ENCODE data around the gene ARMC9. TPM values are rescaled to one million over a fixed set of nuclear protein-coding genes. Genes with fewer than 3 reads are reported as not detected.

The ARMC9 gene
- total RNA-seq, 1 experiment from 2014 or later = 42.7 TPM

- POLR2A ChIA-PET = interaction anchor here (0.5 kb wide), 1 partner anchor 68 kb away, joined by 6 read pairs; no protein-coding TSS in a partner anchor
- H3K4me1 ChIP-seq (ENCODE audit: control insufficient read depth, insufficient read depth, low read length) = peaks cover 61% of the 10 kb centered on the region
- peak within 1 kb of the TSS; percentile 91 for H3K27ac ChIP-seq (ENCODE audit: low read length)
- BruUV-seq (replicated peaks) = no TSS peak
- H3K27me3 ChIP-seq (ENCODE audit: control insufficient read depth, insufficient read depth, low read length) = no peaks in the 10 kb centered on the region
- DNase-seq (ENCODE audit: low read depth, low spot score) = no peak
- no peak for TF ChIP-seq CTCF (IDR thresholded peaks at IDR 0.05)
- peak; percentile 61; the same call in 1 of the 2 replicates for TF ChIP-seq SIN3A (IDR thresholded peaks at IDR 0.05; ENCODE audit: borderline replicate concordance, insufficient read depth, low read depth, low read length)
- no peak for TF ChIP-seq REST (IDR thresholded peaks at IDR 0.05; ENCODE audit: insufficient read depth in 1 of 2, low read depth in 2 of 2, low read length in 1 of 2)
- TF ChIP-seq POLR2AphosphoS5 (IDR thresholded peaks at IDR 0.05; ENCODE audit: low read depth, low read length) = no peak
- no peak for TF ChIP-seq TCF7L2 (IDR thresholded peaks at IDR 0.05; ENCODE audit: low read depth, low read length)
- peak; percentile 39 for ATAC-seq
- no peaks in the 10 kb centered on the region for H3K9me3 ChIP-seq (ENCODE audit: control insufficient read depth, insufficient read depth, low read depth, low read length)
- CTCF ChIA-PET = interaction anchor here (0.6 to 1.0 kb wide), 2 partner anchors 14 to 22 kb away, joined by 3 read pairs; no protein-coding TSS in a partner anchor
- H3K36me3 ChIP-seq (ENCODE audit: control insufficient read depth, insufficient read depth, low read length) = no peaks in the 10 kb centered on the region
- intact Hi-C loops (cut with micrococcal nuclease; ENCODE audit: unreplicated experiment) = loop anchor here (5.0 kb wide), 1 partner anchor 33 kb away; no protein-coding TSS in a partner anchor
- peak within 1 kb of the TSS; percentile 53 to 85 for H3K4me3 ChIP-seq (ENCODE audit: low read depth in 2 of 2, low read length in 2 of 2)
- in situ Hi-C loops (cut with HindIII; ENCODE audit: low pct_unique_long_range_greater_than_20kb, low sequenced_read_pairs) = no loop called here
These were observed 197.0 kb downstream of the ARMC9 start, which contains the start of gene B3GNT7 for GRCh38 chr2:231395188-231396057. Gene B3GNT7, plus strand, starts transcription at chr2:231395710. Its CDS starts 94 bp downstream, at chr2:231395804.

DNA sequence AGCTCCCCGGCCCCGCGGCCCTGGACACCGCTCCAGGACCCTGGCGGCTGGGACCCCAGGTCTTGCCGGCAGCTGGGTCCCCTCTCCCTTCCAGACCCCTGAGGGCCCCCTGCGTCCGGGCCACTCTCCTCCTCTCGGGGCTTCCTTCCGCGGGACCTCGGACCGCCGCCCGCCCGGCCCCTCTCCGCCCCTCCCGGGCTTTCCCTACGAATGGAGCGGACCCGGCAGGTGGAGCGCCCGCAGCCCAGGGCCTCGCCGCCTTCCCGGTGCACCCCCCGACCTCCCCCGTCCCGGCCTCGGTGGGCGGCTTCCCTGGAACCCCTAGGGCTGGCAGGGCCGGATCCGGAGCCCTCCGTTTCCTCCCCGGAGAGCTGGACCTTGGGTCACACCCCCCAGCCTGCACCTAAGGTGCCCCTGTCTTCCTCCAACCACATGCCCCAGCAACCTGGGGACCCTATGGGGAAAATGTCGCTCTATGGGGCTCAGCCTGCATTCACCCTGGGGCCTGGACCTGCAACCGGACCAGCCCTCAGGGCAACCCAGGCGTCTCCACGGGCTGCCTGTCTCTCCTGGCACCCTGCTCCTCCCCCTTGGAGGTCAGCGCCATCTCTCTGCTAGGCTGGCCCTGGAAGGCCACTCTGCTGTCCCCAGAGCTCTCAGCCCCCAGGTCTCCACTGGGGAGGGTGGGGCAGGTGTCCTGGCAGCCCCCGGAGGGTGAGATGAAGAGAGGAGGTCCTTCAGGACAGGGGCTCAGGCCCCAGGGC, 197.8 kb downstream of the ARMC9 start:
- intact Hi-C loops (cut with micrococcal nuclease; ENCODE audit: unreplicated experiment) = loop anchor here (5.0 kb wide), 1 partner anchor 34 kb away; no protein-coding TSS in a partner anchor
- peak overlapping the region; percentile 91 for H3K27ac ChIP-seq (ENCODE audit: low read length)
- CTCF ChIA-PET = interaction anchor here (0.6 to 1.0 kb wide), 3 partner anchors 12 to 146 kb away, joined by 3 to 4 read pairs (median 3); no protein-coding TSS in a partner anchor
- H3K9me3 ChIP-seq (ENCODE audit: control insufficient read depth, insufficient read depth, low read depth, low read length) = no peaks in the 10 kb centered on the region
- DNase-seq (ENCODE audit: low read depth, low spot score) = no peak
- no peak for ATAC-seq
- H3K36me3 ChIP-seq (ENCODE audit: control insufficient read depth, insufficient read depth, low read length) = no peaks in the 10 kb centered on the region
- H3K27me3 ChIP-seq (ENCODE audit: control insufficient read depth, insufficient read depth, low read length) = no peaks in the 10 kb centered on the region
- BruUV-seq (replicated peaks) = no TSS peak
- POLR2A ChIA-PET = no interaction called here
- TF ChIP-seq SIN3A (IDR thresholded peaks at IDR 0.05; ENCODE audit: borderline replicate concordance, insufficient read depth, low read depth, low read length) (no peak), REST (IDR thresholded peaks at IDR 0.05; ENCODE audit: insufficient read depth in 1 of 2, low read depth in 2 of 2, low read length in 1 of 2) (no peak)
- peak overlapping the region; percentile 53 to 85 for H3K4me3 ChIP-seq (ENCODE audit: low read depth in 2 of 2, low read length in 2 of 2)
- H3K4me1 ChIP-seq (ENCODE audit: control insufficient read depth, insufficient read depth, low read length) = peaks cover 59% of the 10 kb centered on the region
- in situ Hi-C loops (cut with HindIII; ENCODE audit: low pct_unique_long_range_greater_than_20kb, low sequenced_read_pairs) = no loop called here
